HG02610 (cell line): ENCODE data around the gene MAML3.
A peak's percentile ranks its signal among the peaks of the same experiment; 100 is the strongest.

ENCODE experiments used
- ATAC-seq: cut with Tn5 transposase; IDR thresholded peaks from one replicate; pipeline ENCODE4 v1.9.1; 2021; ENCODE audit warnings: mild to moderate bottlenecking, moderate library complexity; ENCODE audit not compliant: unreplicated experiment

MAML3 gene

DNA sequence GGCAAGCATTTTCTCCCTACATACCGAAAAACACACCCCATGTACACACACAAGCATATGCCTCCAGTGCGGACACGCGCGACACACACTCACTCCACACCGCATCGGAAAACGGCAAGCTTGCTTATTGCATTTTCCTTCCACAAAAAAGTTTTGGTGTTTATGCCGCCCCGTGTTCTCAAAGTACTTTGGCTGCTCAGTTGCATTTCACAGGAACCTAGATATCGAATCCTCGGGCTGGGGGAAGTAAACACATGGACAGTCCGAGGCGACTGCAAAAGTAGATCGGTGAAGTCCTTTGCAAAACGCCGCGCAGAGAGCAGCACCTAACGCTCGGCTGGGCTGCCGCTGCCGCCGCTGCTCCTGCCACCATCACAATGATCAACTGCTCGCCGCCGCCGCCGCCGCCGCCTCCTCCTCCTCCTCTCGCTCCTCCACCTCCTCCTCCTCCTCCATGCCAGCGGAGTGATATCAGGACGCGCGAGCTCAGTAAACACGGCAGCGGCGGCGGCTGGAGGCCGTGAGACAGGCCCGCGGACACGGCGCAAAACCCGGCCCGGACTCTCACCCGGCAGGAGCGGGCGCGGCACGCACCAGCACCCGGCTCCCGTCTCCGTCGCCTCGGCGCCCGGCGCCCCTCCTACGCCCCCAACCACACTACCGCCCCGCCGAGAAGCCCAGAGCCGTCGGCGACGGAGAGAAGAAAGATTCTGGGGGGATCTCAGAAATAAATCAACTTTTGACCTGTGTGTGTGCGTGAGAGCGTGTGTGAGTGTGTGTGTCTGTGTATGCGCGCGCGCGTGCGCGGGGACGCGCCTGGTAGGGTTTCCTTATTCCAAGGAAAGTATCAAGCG, at the start of gene MAML3:
TSS of gene MAML3 (minus strand) at position 467 of the 854 bp plus-strand sequence. CDS start 857 bp downstream, outside the sequence.
- peak; percentile 37 for ATAC-seq

DNA sequence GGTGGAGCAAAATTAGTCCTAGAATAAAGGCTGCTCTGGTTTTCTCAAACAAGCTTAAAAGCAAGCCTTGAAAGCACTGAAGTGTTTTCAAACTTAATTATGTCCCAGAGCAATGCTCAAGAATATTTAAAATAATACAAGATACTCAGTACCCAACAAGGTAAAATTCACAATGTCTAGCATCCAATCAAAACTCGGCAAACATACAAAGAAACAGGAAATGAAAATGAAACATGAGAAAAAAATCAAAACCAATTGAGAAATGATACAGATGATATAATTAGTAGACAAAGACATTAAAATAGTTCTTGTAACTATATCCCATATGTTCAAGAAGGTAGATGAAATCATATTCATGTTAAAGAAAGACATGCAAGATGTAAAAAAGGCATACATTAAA, 45.0 kb upstream of the MAML3 start:
- no peak for ATAC-seq

DNA sequence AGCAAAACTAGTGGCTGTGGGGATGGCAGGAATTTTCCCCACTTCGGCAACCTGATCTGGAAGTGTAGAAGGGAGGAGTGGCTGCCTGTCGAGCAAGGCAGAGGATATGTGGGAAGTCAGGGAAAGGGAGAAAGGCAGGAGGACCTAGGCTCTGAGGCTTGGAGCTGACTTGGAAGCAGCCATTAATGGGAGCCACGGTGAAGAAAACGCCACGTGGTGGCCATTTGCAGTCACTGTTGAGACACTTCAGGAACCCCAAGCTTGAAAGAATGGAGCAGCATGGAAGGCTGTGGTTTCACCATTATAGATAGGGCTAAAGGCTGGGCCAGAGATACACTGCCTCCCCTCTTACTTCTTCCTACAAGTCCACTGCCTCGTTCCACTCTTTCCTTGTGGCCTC, 41.8 kb upstream of the MAML3 start:
- no peak for ATAC-seq

DNA sequence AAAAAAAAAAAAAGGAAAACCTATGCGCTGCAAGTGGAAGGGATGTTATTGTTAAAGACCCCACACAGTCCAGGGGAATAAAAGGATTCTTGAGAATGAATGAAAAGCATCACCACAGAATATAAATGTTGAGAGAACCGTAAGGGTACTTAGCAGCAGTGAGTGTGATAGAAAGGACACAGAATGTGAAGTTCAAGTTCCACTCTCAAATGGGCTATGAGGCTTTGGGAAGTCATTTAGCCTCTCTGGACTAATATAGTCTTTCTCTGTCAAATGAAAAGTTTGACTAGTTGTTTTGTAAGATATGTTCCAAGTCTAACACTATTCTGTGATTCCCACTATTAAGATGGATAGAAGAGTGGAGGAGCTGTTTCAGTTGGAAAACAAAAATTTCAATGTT, 35.8 kb upstream of the MAML3 start:
- ATAC-seq, result no peak

DNA sequence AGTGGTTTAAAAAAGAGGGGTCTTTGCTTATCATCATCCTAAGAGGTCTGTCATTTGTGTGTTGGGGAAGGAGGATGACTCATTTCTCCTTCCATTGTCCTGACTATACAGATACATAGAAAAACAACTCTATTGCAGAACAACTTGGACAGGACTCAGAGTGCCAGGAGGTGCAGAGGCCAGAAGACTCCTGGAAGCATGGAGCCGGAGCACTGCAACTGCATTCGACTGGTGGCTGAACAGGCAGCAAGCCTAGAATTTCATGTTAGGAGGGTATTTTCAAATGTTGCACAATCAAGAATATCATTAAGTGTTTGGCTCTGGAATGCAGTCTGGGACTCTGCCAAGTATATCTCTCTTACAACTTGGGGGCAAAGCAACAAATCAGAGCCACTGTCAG, 35.0 kb upstream of the MAML3 start:
- no peak for ATAC-seq

DNA sequence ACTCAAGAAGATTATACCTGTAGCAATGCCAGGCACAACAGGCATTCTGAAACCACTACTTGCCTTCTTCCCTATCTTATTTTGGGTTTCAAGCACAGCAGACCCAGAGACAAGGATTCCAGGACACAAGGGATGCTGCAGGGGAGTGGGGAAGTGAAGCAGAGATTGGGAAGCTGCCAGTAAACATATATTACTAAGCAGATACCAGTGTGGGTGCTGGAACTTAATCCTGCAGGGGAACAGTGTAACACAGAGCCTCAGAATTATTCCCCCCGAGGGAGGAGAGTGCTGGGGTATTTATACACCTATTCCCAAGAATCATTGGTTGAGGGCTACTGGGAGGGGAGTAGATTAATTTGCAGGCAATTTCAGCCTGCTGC, 33.3 kb upstream of the MAML3 start:
- ATAC-seq, result no peak

DNA sequence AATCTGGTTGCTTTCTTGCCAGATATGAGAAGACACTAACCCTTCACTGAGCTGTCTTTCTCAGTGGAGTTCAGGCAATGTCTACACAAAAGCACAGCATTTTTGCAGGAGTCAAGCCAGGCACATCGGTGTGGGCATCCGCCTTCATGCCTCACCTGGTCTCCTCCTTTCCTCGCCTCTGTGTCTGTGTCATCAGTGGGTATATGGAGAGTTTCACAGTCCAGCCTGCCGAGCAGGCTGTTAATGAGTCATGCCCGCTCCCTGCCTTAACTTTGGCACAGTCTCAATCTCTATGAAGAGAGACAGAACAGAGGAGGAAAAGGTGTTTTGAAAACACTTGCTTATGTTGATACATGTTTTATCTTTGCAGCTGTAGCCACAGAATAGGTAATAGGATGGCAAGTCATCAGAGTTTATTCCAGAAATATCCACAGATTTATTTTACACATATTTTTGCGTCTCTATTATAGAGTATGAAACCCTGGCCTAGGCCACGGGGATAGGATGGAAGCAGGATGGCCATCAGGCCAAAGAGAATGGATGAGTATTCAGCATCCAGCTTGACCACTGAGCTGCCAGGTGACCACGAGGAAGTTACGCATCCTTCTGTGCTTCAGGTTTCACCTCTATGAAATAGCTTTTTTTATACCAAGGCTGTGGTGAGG, 32.8 kb upstream of the MAML3 start:
- no peak for ATAC-seq

DNA sequence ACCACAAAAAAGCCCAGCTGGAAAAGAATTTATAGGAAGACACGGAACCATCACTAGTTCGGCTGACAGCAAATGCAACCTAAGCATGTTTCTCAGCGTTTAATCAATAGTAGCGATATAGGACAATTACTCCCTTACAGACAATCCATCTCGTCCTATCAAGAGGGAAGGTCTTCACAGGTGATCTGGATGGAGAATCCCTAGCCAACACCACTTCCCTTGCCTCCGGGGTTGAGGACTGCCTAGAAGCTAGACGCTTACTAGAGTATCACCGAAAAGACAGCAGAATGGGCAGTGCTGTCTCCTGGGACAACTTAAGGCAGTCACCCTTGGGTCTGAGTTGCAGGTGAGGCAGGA, 32.1 kb upstream of the MAML3 start:
- no peak for ATAC-seq

DNA sequence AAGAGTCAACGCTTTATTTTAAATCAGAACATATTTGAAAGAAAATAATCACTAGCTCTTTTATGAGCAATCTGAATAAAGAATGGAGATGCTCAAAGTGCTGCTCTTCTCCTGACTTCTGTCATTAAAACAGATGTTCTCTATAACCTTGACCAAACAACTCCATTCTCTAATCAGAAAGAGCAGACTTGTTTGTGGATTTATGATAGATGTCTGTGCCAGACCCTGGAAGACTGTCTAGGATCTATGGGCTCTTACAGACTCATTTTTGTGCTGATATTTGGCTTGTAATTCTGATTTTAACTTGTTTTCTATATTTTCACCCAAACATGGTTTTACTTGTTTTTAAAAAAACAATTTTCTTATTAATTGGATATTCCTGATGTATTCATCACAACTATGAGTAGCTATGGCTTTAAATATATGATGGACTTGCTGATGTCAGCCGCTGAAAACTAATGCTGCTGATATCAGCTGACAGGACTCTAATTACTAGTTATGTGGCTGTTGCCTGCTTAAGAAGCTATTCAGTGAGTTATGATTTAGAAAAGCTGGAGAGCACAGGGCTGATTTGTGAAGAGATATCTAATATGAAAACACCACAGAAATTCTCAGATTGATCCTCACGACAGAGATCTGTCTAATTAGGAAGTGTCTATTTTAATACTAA, 31.6 kb upstream of the MAML3 start:
- ATAC-seq, result no peak

DNA sequence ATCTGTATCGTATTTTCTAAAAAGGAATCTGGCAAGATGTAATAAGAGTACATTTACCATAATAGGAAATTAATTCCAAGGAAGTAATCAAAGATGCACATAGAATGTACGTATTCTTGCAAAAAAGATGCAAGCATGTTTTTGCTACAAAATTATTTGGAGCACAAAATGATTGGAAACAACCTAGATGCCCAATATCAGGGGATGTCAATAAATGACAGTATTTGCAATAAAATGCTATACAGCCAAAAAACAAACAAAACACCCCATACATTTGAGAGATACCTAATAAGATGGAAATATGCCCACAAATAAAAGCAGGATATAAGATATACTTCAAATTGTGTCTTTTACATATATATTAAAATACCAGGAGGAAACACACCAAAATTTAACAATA, 29.3 kb upstream of the MAML3 start:
- no peak for ATAC-seq

DNA sequence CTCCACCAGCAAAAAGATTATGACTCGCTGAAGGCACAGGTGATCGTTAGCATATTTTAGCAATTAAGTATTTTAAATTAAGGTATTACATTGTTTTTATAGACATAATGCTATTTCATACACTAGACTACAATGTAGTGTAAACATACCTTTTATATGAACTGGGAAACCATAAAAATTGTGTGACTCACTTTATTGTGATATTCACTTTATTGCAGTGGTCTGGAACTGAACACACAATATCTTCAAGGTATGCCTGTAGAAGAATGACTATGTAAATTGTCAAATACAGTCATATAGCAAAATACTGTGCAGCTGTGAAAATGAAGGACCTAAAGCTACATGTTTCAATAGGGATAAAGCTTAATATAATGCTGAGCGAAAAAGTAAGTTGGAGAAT, 26.6 kb upstream of the MAML3 start:
- no peak for ATAC-seq

DNA sequence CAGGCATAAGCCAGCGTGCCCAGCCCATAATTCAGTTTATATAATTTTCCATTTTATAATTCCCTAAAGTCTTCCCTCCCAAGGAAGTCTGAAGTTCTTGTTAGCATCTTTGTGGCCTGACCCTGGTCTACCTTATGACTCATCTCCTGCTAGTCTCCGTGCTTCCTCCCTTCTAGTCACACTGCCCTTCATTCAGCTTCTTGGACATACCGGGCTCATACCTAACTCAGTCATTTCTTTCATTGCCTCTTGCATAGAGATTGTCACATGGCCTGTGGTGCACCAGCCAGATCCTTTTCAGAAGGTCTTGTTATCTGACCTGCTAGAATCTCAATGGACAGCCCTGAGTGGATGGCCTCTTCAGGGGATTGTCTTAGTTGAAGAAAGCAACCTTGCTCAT, 22.8 kb upstream of the MAML3 start:
- no peak for ATAC-seq

DNA sequence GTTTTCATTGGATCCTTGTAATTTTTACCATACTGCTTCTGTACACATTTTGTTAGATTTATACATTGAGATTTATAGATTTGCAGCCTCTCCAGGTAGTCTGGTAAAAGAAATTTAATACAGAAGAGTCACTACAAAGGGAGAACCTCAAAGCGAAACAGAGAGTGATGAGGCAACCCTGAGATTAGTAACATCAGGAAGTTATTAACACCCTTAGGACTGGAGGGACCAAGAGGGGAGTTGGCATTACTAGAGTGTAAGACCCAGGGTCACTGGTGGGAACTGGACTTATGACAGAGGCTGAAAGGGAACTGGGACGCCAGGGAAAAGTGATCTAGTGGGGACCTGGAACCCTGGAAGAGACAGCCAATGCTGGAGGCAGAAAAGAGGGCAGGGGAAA, 20.6 kb upstream of the MAML3 start:
- ATAC-seq, result no peak

DNA sequence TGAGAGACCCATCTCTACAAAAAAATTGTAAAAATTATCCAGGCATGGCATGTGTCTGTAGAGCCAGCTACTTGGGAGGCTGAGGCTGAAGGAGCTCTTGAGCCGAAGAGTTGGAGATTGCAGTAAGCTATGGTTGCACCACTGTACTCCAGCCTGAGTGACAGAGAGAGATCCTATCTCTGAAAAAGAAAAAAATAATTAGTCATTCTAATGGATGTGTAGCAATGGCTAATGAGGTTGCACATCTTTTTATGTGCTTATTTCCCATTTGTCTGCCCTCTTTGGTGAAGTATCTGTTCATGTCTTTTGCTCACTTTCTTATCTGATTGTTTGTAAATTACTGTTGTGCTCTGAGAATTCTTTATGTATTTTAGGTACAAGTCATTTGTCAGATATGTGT, 19.0 kb upstream of the MAML3 start:
- ATAC-seq, result no peak

DNA sequence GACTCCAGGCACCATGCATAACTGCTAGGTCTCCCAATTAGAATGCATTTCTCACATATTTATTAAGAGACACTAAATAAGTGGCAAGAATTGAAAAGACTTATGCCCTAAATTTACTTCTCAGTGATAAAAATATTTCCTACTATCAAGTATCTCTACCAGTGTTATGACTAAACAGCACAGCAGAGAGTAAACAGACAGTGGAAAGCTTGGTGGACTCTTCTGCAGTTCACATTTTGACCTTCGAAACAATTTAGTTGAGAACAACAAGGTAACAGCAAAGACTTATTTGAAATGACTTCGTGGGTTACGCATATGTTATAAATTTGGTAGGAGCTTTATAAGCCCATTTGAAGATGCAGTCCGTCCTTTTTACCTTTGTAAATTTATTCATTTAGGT, 16.3 kb upstream of the MAML3 start:
- no peak for ATAC-seq

DNA sequence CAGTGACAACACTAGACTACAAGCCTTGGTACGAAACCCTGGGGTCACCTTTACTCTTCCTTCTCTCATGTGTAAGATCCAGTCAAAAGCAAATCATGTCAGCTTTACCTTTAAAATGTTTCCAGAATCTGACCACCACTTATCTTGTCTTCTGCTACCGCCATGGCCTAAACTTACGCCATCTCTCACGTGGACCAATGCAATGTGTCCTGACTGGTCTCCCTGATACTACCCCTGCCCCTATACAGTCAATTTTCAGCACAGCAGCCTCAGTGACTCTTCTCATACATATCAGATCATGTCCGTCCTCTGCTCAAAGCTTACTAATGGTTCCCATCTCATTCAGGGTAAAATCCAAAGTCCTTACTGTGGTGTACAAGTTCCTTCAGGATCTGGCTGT, 15.0 kb upstream of the MAML3 start:
- no peak for ATAC-seq

DNA sequence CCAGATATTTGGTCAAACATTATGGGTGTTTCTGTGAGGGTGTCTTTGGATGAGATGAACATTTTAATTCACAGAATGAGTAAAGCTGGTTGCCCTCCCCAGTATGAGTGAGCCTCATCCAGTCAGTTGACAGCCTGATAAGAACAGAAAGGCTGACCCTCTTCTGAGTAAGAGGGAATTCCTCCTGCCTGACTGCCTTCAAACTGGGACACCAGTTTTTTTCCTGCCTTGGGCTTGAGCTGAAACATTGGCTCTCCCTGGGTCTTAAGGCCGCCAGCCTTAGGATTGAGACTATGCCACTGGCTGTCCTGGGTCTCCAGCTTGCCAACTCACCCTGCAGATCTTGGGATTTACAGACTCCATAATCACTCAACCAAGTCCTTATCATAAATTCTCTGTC, 14.5 kb upstream of the MAML3 start:
- no peak for ATAC-seq

DNA sequence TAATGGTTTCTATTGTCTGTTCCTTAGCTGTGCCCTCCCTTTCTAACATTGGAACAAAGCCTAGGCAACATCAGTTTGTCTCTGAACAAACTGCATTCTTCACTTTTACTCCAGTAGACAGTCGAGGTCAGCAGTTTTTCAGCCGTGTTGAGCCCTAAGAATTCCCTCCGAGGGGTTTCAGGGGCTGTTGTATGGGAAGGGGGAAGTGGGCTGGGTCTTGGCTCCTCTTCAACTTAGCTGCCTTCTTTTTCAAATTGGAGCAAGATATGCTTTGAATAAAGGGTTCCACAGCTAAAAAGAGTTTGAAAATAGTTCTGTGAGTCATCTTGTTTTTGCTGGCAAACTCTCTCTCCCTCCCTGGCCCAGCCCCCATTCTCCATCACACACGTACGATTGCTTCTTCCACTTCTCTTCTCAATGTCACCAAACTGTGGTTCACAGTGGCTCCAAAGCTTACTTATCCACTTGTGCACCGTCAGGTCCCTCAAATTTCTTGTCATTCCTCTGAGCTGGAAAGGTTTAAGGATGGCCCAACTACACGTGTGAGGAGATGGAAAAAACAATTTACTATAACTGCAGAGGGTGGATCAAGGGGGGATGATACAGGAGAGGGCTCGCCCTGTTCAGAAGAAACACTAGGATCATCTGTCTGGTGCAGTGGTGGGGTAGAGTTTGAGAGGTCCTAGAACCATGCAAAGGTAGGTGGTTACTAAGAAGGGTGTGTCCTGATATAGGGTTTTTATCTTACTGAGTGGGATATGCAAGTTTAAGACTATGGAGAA, 9.2 kb upstream of the MAML3 start:
- ATAC-seq, result no peak

DNA sequence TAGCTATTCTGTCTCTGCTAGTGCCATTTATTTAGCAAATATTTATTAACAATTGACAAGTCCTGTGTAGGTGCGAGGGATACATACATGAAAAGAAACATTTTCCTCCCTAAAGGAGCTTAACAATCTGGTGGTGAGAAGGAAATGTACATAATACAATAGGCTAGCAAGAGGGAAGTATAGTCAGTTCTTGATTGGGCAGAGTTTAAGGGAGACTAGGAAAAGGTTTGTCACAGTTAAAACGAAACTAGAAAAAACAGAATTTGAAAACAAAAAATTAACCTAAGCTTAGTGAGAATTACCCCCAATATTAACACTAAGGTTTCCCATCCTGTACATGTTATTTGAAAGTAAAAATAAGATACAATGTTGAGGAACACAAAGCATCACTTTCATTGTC, 8.6 kb upstream of the MAML3 start:
- ATAC-seq, result no peak

DNA sequence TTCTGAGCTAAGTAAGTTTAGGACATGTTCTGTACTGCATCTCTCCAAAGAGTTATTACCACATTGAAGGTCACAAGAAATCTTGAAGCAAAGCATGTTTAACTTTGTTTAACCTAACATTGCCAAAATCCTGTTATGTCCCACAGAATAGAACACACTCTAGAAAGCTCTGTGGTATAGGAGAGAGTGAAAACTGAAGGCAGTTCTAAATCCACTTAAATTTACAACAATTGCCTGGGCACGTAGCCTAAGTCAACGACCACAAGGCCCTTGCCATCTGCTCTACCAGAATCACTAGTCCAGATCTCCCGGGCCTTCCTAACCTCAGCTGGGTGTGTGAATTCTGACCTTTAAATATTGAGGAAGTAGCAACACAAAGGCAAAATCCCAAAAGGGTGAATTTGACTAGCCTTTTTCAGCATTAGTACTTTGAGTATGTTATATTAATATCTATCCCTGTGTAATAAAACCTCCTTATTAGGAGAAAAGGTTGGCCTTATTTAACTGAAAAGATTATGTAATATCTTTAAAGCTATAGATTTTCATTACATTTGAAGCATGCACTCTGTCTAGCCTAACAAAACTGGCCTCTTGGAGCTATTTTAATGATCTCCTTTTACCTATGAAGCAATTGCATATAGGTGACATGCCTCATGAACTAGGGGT, 4.5 kb upstream of the MAML3 start:
- no peak for ATAC-seq

DNA sequence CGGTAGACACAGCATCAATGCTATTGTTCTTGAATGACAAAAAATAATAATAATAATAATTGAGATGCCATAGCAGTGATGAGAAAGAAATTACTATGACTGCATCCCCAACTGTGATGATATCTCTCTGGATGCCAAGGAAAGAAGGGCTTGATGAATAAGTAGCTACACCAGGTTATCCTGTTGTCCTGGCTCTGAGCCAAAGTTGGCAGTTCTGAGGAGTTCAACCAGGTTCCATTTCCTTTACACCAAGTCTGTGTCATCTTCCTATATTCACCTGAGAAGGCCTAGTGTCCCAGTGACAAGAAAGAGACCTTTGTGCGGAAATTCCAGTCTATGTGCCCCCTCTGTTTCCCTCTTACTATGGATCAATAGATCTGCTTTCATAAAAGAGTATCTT, 3.4 kb upstream of the MAML3 start:
- ATAC-seq, result no peak
